HL-60 (cell line): ENCODE measurements around the gene PACRGL.

Experiments used
- DNase-seq, 2 experiments: peaks; one replicate each; pipeline ENCODE4 v3.0.0-alpha.2; 2010 to 2020; ENCODE audit warnings: low read depth in 1 of 2, low spot score in 1 of 2
- H3K27ac ChIP-seq: fragments of 250-450 bp; sonication (Bioruptor Pico); replicated peaks from 2 replicates; pipeline ENCODE4 v1.5.1; 2020; ENCODE audit warnings: mild to moderate bottlenecking, moderate library complexity
- H3K27me3 ChIP-seq: fragments of 250-450 bp; sonication (Bioruptor Pico); 2 replicates; pipeline ENCODE4 v1.5.1; 2021; ENCODE audit warnings: mild to moderate bottlenecking, moderate library complexity; ENCODE audit not compliant: insufficient read depth, poor library complexity, severe bottlenecking
- H3K4me3 ChIP-seq: replicated peaks from 2 replicates; pipeline ENCODE4 v1.5.1; 2011; ENCODE audit warnings: mild to moderate bottlenecking, control low read depth, low read length; ENCODE audit not compliant: insufficient read depth
- GABPA ChIP-seq: IDR thresholded peaks from 2 replicates; pipeline ENCODE4 v1.6.1; 2012; ENCODE audit warnings: low read depth
- POLR2AphosphoS5 ChIP-seq: IDR thresholded peaks from 2 replicates; pipeline ENCODE4 v1.6.1; 2012; ENCODE audit warnings: low read depth
- SPI1 ChIP-seq: IDR thresholded peaks from 2 replicates; pipeline ENCODE4 v1.6.1; 2012; ENCODE audit warnings: low read depth, mild to moderate bottlenecking, borderline replicate concordance
- TF ChIP-seq, protein P1 (sequence below): IDR thresholded peaks from one replicate; pipeline ENCODE4 v1.5.1; 2011; ENCODE audit warnings: low read length, control low read depth, inconsistent platforms; ENCODE audit not compliant: insufficient read depth
- TF ChIP-seq, protein P2 (sequence below): IDR thresholded peaks from 2 replicates; pipeline ENCODE4 v1.6.1; 2012; ENCODE audit warnings: low read depth; ENCODE audit not compliant: insufficient replicate concordance

The PACRGL gene

GRCh38 chr4:20752641-20753040, 52.4 kb downstream of the PACRGL start:
- no peak overlapping the region for H3K4me3 ChIP-seq
- no peaks in the 10 kb centered on the region for H3K27me3 ChIP-seq
- DNase-seq: no peak
- TF ChIP-seq, protein P1, sequence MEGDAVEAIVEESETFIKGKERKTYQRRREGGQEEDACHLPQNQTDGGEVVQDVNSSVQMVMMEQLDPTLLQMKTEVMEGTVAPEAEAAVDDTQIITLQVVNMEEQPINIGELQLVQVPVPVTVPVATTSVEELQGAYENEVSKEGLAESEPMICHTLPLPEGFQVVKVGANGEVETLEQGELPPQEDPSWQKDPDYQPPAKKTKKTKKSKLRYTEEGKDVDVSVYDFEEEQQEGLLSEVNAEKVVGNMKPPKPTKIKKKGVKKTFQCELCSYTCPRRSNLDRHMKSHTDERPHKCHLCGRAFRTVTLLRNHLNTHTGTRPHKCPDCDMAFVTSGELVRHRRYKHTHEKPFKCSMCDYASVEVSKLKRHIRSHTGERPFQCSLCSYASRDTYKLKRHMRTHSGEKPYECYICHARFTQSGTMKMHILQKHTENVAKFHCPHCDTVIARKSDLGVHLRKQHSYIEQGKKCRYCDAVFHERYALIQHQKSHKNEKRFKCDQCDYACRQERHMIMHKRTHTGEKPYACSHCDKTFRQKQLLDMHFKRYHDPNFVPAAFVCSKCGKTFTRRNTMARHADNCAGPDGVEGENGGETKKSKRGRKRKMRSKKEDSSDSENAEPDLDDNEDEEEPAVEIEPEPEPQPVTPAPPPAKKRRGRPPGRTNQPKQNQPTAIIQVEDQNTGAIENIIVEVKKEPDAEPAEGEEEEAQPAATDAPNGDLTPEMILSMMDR: no peak
- TF ChIP-seq SPI1: no peak
- no peak for TF ChIP-seq GABPA
- TF ChIP-seq, protein P2, sequence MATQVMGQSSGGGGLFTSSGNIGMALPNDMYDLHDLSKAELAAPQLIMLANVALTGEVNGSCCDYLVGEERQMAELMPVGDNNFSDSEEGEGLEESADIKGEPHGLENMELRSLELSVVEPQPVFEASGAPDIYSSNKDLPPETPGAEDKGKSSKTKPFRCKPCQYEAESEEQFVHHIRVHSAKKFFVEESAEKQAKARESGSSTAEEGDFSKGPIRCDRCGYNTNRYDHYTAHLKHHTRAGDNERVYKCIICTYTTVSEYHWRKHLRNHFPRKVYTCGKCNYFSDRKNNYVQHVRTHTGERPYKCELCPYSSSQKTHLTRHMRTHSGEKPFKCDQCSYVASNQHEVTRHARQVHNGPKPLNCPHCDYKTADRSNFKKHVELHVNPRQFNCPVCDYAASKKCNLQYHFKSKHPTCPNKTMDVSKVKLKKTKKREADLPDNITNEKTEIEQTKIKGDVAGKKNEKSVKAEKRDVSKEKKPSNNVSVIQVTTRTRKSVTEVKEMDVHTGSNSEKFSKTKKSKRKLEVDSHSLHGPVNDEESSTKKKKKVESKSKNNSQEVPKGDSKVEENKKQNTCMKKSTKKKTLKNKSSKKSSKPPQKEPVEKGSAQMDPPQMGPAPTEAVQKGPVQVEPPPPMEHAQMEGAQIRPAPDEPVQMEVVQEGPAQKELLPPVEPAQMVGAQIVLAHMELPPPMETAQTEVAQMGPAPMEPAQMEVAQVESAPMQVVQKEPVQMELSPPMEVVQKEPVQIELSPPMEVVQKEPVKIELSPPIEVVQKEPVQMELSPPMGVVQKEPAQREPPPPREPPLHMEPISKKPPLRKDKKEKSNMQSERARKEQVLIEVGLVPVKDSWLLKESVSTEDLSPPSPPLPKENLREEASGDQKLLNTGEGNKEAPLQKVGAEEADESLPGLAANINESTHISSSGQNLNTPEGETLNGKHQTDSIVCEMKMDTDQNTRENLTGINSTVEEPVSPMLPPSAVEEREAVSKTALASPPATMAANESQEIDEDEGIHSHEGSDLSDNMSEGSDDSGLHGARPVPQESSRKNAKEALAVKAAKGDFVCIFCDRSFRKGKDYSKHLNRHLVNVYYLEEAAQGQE: no peak
- TF ChIP-seq POLR2AphosphoS5: no peak
- no peak overlapping the region for H3K27ac ChIP-seq

- DNase-seq: no peak
- TF ChIP-seq SPI1 (no peak), GABPA (no peak), POLR2AphosphoS5 (no peak)
- TF ChIP-seq, protein P1: no peak
- TF ChIP-seq, protein P2: no peak
- Histone ChIP-seq H3K4me3 (no peak overlapping the region), H3K27ac (no peak overlapping the region), H3K27me3 (no peaks in the 10 kb centered on the region)
These were observed 53.8 kb downstream of the PACRGL start for GRCh38 chr4:20754036-20754435.

- TF ChIP-seq, protein P2: no peak
- TF ChIP-seq POLR2AphosphoS5 (no peak), SPI1 (no peak), GABPA (no peak)
- TF ChIP-seq, protein P1: no peak
These were observed 59.8 kb downstream of the PACRGL start for GRCh38 chr4:20760053-20760452.

More at GRCh38 chr4:20760053-20760452, 59.8 kb downstream of the PACRGL start:
- H3K27me3 ChIP-seq: no peaks in the 10 kb centered on the region
- no peak overlapping the region for H3K27ac ChIP-seq
- no peak overlapping the region for H3K4me3 ChIP-seq
- DNase-seq: peak in 1 of 2 experiments; percentile 9
